GM23338 (cell line): ENCODE results near the gene CYLC2. TPM values are rescaled to one million over a fixed set of nuclear protein-coding genes. Genes with fewer than 3 reads are reported as not detected.

Source experiments
- ATAC-seq: fragments of 200-7000 bp; cut with Tn5 transposase; 3 replicates; pipeline ENCODE4 v1.9.1; 2020
- DNase-seq: peaks from one replicate; pipeline ENCODE4 v3.0.0-alpha.2; 2015; ENCODE audit warnings: low spot score
- H2AFZ ChIP-seq: fragments of 200-600 bp; sonication (generic); 2 replicates; pipeline ENCODE4 v1.8.0; 2016; ENCODE audit warnings: antibody characterized with exemption, mild to moderate bottlenecking, moderate library complexity
- H3F3A ChIP-seq: fragments of 200-600 bp; sonication (generic); replicated peaks from 2 replicates; pipeline ENCODE4 v1.8.0; 2017; ENCODE audit warnings: antibody characterized with exemption, mixed run types, low read depth
- H3K27ac ChIP-seq: fragments of 200-600 bp; sonication (generic); 2 replicates; pipeline ENCODE4 v1.6.1; 2016; ENCODE audit warnings: low read depth
- H3K27me3 ChIP-seq: fragments of 200-600 bp; sonication (generic); 2 replicates; pipeline ENCODE4 v1.8.0; 2016; ENCODE audit warnings: mild to moderate bottlenecking, mixed run types, moderate library complexity; ENCODE audit not compliant: insufficient read depth
- H3K36me3 ChIP-seq: fragments of 200-600 bp; sonication (generic); 2 replicates; pipeline ENCODE4 v1.8.0; 2016; ENCODE audit warnings: mild to moderate bottlenecking; ENCODE audit not compliant: insufficient read depth
- H3K4me1 ChIP-seq: fragments of 200-600 bp; sonication (generic); 2 replicates; pipeline ENCODE4 v1.8.0; 2016; ENCODE audit warnings: mild to moderate bottlenecking, moderate library complexity; ENCODE audit not compliant: insufficient read depth
- H3K4me2 ChIP-seq: fragments of 200-600 bp; sonication (generic); 2 replicates; pipeline ENCODE4 v1.7.1; 2017; ENCODE audit warnings: mixed run types
- H3K4me3 ChIP-seq: fragments of 200-600 bp; sonication (generic); 2 replicates; pipeline ENCODE4 v1.6.1; 2016; ENCODE audit warnings: mixed run types
- H3K79me2 ChIP-seq: fragments of 200-600 bp; sonication (generic); replicated peaks from 2 replicates; pipeline ENCODE4 v1.8.0; 2017; ENCODE audit warnings: mild to moderate bottlenecking; ENCODE audit not compliant: insufficient read depth
- H3K9me2 ChIP-seq: fragments of 200-600 bp; sonication (generic); 2 replicates; pipeline ENCODE4 v1.8.0; 2017; ENCODE audit not compliant: insufficient read depth
- H4K20me1 ChIP-seq: fragments of 200-600 bp; sonication (generic); replicated peaks from 2 replicates; pipeline ENCODE4 v1.8.0; 2017; ENCODE audit warnings: mild to moderate bottlenecking; ENCODE audit not compliant: insufficient read depth
- H3K27ac Mint-ChIP-seq: 2 replicates; pipeline ENCODE4 v1.8.0; 2020; ENCODE audit warnings: inconsistent platforms, mild to moderate bottlenecking, moderate library complexity, mixed read lengths
- H3K27me3 Mint-ChIP-seq: 3 replicates; pipeline ENCODE4 v1.8.0; 2022; ENCODE audit warnings: low read depth, mild to moderate bottlenecking, moderate library complexity, mixed read lengths, inconsistent platforms; ENCODE audit not compliant: insufficient read depth, poor library complexity
- H3K36me3 Mint-ChIP-seq: 3 replicates; pipeline ENCODE4 v1.8.0; 2021; ENCODE audit warnings: low read depth, mild to moderate bottlenecking, inconsistent platforms, moderate library complexity, mixed read lengths
- H3K4me1 Mint-ChIP-seq: 3 replicates; pipeline ENCODE4 v1.8.0; 2020; ENCODE audit warnings: mild to moderate bottlenecking, inconsistent platforms, mixed read lengths
- H3K4me3 Mint-ChIP-seq: 3 replicates; pipeline ENCODE4 v1.8.0; 2021; ENCODE audit warnings: moderate library complexity, mild to moderate bottlenecking, inconsistent platforms, mixed read lengths
- H3K9me3 Mint-ChIP-seq: 3 replicates; pipeline ENCODE4 v1.8.0; 2020; ENCODE audit warnings: moderate library complexity, mild to moderate bottlenecking, inconsistent platforms, mixed read lengths
- CREB1 ChIP-seq: fragments of 250-450 bp; sonication (Bioruptor Pico); IDR thresholded peaks from 2 replicates; pipeline ENCODE4 v1.5.0; 2020; ENCODE audit warnings: low read depth, mild to moderate bottlenecking, moderate library complexity
- EZH2 ChIP-seq: fragments of 200-600 bp; sonication (generic); IDR thresholded peaks from one replicate; pipeline ENCODE4 v1.8.0; 2017; ENCODE audit warnings: antibody characterized with exemption, mild to moderate bottlenecking, low read depth; ENCODE audit not compliant: unreplicated experiment
- EZH2phosphoT487 ChIP-seq: fragments of 200-600 bp; sonication (generic); IDR thresholded peaks from one replicate; pipeline ENCODE4 v1.8.1; 2018; ENCODE audit warnings: antibody characterized with exemption; ENCODE audit not compliant: unreplicated experiment
- JUNB ChIP-seq: IDR thresholded peaks from one replicate; pipeline ENCODE4 v1.6.1; 2016; ENCODE audit warnings: antibody characterized with exemption; ENCODE audit not compliant: unreplicated experiment
- NANOG ChIP-seq: IDR thresholded peaks from 2 replicates; pipeline ENCODE4 v1.6.1; 2016; ENCODE audit warnings: antibody characterized with exemption, borderline replicate concordance
- POLR2AphosphoS5 ChIP-seq: IDR thresholded peaks from 2 replicates; pipeline ENCODE4 v1.6.1; 2016; ENCODE audit warnings: antibody characterized with exemption, low read depth
- ZNF331 ChIP-seq: fragments of 250-450 bp; sonication (Bioruptor Pico); IDR thresholded peaks from 2 replicates; pipeline ENCODE4 v1.5.0; 2020; ENCODE audit warnings: low read depth, mild to moderate bottlenecking, moderate library complexity
- polyA plus RNA-seq: library from polyadenylated mRNA; unstranded; fragments of >200 nt; fragmentation: Nextera tagmentation; extraction: Ambion mirVana; gene quantifications from 2 replicates; pipeline ENCODE4 v1.2.1, GENCODE V29; 2016
- total RNA-seq: library from RNA; depleted of rRNA; stranded (reverse); fragments of >200 nt; shearing (Covaris generic); gene quantifications from 2 replicates; pipeline ENCODE4 v1.2.3, GENCODE V29; 2014
- TF ChIP-seq, protein P1 (sequence below): fragments of 250-450 bp; sonication (Bioruptor Pico); IDR thresholded peaks from 2 replicates; pipeline ENCODE4 v1.5.0; 2020; ENCODE audit warnings: mild to moderate bottlenecking, moderate library complexity
- TF ChIP-seq, protein P2 (sequence below): IDR thresholded peaks from one replicate; pipeline ENCODE4 v1.6.1; 2018; ENCODE audit warnings: antibody characterized with exemption; ENCODE audit not compliant: unreplicated experiment
- TF ChIP-seq, protein P3 (sequence below), 2 experiments: fragments of 200-600 bp in 1 of 2; sonication (generic) in 1 of 2; conservative IDR thresholded peaks; 2 replicates each; pipeline versions ENCODE4 v1.5.1 to v1.6.1; 2016 to 2017; ENCODE audit warnings: antibody characterized with exemption in 2 of 2, low read depth in 2 of 2, mild to moderate bottlenecking in 2 of 2, moderate library complexity in 1 of 2
- TF ChIP-seq, protein P4 (sequence below): IDR thresholded peaks from 2 replicates; pipeline ENCODE4 v1.6.1; 2016; ENCODE audit warnings: antibody characterized with exemption

Gene CYLC2
- total and polyA plus RNA-seq, 2 experiments from 2014 or later: not detected

DNA sequence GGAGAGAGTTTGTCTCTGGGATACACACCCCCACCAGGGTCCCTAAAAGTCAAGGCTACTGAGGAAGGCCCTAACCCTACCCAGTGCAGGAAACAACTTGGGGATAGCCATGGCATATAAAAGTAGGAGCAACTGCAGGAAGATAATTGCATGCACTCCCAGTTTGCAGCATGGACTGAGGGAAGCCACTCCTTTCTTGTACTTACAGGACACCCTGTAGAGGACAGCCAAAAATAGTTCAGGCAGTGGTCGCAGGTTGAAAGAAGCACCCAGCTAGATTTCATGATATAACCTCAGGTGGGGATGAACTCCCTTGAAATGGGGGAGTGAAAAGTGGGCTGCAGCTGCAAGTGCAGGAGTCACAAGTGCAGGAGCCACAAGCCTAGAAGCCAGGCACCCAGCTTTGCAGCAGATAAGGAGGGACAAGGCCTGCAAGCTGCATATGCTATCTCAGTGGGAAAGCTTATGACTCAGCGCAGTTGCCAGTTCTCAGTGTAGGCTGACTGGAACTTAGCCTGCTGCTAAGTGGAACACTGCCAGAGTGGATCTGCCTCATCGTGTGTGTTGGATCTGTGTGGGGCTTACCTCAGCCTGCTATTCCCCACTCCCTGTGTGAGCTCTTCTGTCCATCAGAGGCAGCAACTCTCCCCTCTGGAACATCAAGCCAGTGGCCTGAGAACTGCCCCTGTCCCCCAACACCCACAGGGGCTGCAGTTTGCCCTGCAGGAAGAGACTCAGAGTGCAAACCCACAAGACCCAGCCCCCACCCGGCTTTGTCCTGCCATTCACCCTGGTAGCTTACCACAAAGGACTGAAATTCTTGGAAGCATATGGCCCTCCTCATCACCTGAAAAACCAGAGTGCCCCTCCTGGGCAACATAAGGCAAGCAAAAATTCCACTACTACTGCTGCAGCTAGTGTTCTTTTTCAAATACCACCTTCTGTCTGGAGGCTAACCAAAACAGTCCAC lies 42.7 kb downstream of the CYLC2 start:
- Histone ChIP-seq H3K4me3 (no peak overlapping the region), H3K79me2 (no peaks in the 10 kb centered on the region), H3K27me3 (no peaks in the 10 kb centered on the region), H4K20me1 (no peaks in the 10 kb centered on the region), H3K27ac (no peak overlapping the region), H3K4me2 (no peak overlapping the region), H3F3A (no peaks in the 10 kb centered on the region), H3K9me2 (no peaks in the 10 kb centered on the region), H3K4me1 (no peaks in the 10 kb centered on the region), H3K36me3 (peaks cover 8% of the 10 kb centered on the region; the same call in 1 of the 2 replicates), H2AFZ (no peak overlapping the region)
- TF ChIP-seq POLR2AphosphoS5 (no peak), NANOG (no peak), JUNB (no peak), CREB1 (CRISPR knock-in tag) (no peak), EZH2 (no peak), EZH2phosphoT487 (no peak), ZNF331 (CRISPR knock-in tag) (no peak)
- TF ChIP-seq, protein P1, sequence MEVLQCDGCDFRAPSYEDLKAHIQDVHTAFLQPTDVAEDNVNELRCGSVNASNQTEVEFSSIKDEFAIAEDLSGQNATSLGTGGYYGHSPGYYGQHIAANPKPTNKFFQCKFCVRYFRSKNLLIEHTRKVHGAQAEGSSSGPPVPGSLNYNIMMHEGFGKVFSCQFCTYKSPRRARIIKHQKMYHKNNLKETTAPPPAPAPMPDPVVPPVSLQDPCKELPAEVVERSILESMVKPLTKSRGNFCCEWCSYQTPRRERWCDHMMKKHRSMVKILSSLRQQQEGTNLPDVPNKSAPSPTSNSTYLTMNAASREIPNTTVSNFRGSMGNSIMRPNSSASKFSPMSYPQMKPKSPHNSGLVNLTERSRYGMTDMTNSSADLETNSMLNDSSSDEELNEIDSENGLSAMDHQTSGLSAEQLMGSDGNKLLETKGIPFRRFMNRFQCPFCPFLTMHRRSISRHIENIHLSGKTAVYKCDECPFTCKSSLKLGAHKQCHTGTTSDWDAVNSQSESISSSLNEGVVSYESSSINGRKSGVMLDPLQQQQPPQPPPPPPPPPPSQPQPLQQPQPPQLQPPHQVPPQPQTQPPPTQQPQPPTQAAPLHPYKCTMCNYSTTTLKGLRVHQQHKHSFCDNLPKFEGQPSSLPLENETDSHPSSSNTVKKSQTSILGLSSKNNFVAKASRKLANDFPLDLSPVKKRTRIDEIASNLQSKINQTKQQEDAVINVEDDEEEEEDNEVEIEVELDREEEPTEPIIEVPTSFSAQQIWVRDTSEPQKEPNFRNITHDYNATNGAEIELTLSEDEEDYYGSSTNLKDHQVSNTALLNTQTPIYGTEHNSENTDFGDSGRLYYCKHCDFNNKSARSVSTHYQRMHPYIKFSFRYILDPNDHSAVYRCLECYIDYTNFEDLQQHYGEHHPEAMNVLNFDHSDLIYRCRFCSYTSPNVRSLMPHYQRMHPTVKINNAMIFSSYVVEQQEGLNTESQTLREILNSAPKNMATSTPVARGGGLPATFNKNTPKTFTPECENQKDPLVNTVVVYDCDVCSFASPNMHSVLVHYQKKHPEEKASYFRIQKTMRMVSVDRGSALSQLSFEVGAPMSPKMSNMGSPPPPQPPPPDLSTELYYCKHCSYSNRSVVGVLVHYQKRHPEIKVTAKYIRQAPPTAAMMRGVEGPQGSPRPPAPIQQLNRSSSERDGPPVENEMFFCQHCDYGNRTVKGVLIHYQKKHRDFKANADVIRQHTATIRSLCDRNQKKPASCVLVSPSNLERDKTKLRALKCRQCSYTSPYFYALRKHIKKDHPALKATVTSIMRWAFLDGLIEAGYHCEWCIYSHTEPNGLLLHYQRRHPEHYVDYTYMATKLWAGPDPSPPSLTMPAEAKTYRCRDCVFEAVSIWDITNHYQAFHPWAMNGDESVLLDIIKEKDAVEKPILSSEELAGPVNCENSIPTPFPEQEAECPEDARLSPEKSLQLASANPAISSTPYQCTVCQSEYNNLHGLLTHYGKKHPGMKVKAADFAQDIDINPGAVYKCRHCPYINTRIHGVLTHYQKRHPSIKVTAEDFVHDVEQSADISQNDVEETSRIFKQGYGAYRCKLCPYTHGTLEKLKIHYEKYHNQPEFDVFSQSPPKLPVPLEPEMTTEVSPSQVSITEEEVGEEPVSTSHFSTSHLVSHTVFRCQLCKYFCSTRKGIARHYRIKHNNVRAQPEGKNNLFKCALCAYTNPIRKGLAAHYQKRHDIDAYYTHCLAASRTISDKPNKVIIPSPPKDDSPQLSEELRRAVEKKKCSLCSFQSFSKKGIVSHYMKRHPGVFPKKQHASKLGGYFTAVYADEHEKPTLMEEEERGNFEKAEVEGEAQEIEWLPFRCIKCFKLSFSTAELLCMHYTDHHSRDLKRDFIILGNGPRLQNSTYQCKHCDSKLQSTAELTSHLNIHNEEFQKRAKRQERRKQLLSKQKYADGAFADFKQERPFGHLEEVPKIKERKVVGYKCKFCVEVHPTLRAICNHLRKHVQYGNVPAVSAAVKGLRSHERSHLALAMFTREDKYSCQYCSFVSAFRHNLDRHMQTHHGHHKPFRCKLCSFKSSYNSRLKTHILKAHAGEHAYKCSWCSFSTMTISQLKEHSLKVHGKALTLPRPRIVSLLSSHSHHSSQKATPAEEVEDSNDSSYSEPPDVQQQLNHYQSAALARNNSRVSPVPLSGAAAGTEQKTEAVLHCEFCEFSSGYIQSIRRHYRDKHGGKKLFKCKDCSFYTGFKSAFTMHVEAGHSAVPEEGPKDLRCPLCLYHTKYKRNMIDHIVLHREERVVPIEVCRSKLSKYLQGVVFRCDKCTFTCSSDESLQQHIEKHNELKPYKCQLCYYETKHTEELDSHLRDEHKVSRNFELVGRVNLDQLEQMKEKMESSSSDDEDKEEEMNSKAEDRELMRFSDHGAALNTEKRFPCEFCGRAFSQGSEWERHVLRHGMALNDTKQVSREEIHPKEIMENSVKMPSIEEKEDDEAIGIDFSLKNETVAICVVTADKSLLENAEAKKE (CRISPR knock-in tag): no peak
- TF ChIP-seq, protein P2, sequence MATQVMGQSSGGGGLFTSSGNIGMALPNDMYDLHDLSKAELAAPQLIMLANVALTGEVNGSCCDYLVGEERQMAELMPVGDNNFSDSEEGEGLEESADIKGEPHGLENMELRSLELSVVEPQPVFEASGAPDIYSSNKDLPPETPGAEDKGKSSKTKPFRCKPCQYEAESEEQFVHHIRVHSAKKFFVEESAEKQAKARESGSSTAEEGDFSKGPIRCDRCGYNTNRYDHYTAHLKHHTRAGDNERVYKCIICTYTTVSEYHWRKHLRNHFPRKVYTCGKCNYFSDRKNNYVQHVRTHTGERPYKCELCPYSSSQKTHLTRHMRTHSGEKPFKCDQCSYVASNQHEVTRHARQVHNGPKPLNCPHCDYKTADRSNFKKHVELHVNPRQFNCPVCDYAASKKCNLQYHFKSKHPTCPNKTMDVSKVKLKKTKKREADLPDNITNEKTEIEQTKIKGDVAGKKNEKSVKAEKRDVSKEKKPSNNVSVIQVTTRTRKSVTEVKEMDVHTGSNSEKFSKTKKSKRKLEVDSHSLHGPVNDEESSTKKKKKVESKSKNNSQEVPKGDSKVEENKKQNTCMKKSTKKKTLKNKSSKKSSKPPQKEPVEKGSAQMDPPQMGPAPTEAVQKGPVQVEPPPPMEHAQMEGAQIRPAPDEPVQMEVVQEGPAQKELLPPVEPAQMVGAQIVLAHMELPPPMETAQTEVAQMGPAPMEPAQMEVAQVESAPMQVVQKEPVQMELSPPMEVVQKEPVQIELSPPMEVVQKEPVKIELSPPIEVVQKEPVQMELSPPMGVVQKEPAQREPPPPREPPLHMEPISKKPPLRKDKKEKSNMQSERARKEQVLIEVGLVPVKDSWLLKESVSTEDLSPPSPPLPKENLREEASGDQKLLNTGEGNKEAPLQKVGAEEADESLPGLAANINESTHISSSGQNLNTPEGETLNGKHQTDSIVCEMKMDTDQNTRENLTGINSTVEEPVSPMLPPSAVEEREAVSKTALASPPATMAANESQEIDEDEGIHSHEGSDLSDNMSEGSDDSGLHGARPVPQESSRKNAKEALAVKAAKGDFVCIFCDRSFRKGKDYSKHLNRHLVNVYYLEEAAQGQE: no peak
- TF ChIP-seq, protein P3, sequence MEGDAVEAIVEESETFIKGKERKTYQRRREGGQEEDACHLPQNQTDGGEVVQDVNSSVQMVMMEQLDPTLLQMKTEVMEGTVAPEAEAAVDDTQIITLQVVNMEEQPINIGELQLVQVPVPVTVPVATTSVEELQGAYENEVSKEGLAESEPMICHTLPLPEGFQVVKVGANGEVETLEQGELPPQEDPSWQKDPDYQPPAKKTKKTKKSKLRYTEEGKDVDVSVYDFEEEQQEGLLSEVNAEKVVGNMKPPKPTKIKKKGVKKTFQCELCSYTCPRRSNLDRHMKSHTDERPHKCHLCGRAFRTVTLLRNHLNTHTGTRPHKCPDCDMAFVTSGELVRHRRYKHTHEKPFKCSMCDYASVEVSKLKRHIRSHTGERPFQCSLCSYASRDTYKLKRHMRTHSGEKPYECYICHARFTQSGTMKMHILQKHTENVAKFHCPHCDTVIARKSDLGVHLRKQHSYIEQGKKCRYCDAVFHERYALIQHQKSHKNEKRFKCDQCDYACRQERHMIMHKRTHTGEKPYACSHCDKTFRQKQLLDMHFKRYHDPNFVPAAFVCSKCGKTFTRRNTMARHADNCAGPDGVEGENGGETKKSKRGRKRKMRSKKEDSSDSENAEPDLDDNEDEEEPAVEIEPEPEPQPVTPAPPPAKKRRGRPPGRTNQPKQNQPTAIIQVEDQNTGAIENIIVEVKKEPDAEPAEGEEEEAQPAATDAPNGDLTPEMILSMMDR (conservative IDR thresholded peaks at IDR 0.05; ENCODE audit: low read depth in 2 of 2): no peak
- TF ChIP-seq, protein P4, sequence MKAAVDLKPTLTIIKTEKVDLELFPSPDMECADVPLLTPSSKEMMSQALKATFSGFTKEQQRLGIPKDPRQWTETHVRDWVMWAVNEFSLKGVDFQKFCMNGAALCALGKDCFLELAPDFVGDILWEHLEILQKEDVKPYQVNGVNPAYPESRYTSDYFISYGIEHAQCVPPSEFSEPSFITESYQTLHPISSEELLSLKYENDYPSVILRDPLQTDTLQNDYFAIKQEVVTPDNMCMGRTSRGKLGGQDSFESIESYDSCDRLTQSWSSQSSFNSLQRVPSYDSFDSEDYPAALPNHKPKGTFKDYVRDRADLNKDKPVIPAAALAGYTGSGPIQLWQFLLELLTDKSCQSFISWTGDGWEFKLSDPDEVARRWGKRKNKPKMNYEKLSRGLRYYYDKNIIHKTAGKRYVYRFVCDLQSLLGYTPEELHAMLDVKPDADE: no peak
- H3K36me3 Mint-ChIP-seq: peaks cover 15% of the 10 kb centered on the region
- no peak overlapping the region for H3K27ac Mint-ChIP-seq
- ATAC-seq: no peak
- H3K27me3 Mint-ChIP-seq: peaks cover 2% of the 10 kb centered on the region
- no peaks in the 10 kb centered on the region for H3K4me1 Mint-ChIP-seq
- DNase-seq: no peak
- H3K9me3 Mint-ChIP-seq: peaks cover 87% of the 10 kb centered on the region
- no peak overlapping the region for H3K4me3 Mint-ChIP-seq
